CD4-positive, alpha-beta T cell treated with Interleukin-2 at 100 ng/mL for 4 hours (primary cell): ENCODE measurements around the gene KIF5B.

Experiments
- DNase-seq: peaks from one replicate; pipeline ENCODE4 v3.0.0-alpha.2; 2020; ENCODE audit warnings: low spot score

The KIF5B gene

GRCh38 chr10:31961277-31962074, 94.7 kb downstream of the KIF5B start:
- DNase-seq: no peak

- DNase-seq: no peak
Observed at GRCh38 chr10:31959461-31960173, 96.6 kb downstream of the KIF5B start.
